Measurements from ENCODE around the gene KRT4. TPM values are rescaled to one million over a fixed set of nuclear protein-coding genes. Genes with fewer than 3 reads are reported as not detected.

The KRT4 gene
- not detected in 2 replicates for total RNA-seq

GRCh38 chr12:52813885-52814709 is at the start of gene KRT4:
Gene KRT4 (minus strand): TSS chr12:52814116. CDS start chr12:52814058, 58 bp downstream.

GRCh38 chr12:52848661-52849255 is 34.8 kb upstream of the KRT4 start, which contains the start of gene KRT78:
Gene KRT78 (minus strand): TSS chr12:52848994. CDS start chr12:52848930, 64 bp downstream.

GRCh38 chr12:52833922-52834726 is 20.2 kb upstream of the KRT4 start, which contains the start of gene KRT79:
Gene KRT79 (minus strand): TSS chr12:52834311. CDS start chr12:52834260, 51 bp downstream.

GRCh38 chr12:52795694-52796428 is 18.1 kb downstream of the KRT4 start, which contains the start of gene KRT3:
Gene KRT3 (minus strand): TSS chr12:52796117. CDS start chr12:52796042, 75 bp downstream.

GRCh38 chr12:52776913-52777395 is 37.0 kb downstream of the KRT4 start, which contains the start of gene KRT76:
Gene KRT76 (minus strand): TSS chr12:52777345. CDS start chr12:52777291, 54 bp downstream.

Other genes starting within 250 kb of the KRT4 start
- not detected in 2 replicates for gene KRT74, start 240.3 kb downstream of the KRT4 start, total RNA-seq
- not detected in 2 replicates for gene KRT72, start 212.7 kb downstream of the KRT4 start, total RNA-seq
- gene KRT73, start 195.6 kb downstream of the KRT4 start, total RNA-seq: not detected in 2 replicates
- gene KRT2, start 161.9 kb downstream of the KRT4 start, total RNA-seq: not detected in 2 replicates
- gene KRT1, start 133.7 kb downstream of the KRT4 start, total RNA-seq: not detected in 2 replicates
- gene KRT77, start 110.6 kb downstream of the KRT4 start, total RNA-seq: not detected in 2 replicates
- not detected in 2 replicates for gene KRT76, start 36.8 kb downstream of the KRT4 start, total RNA-seq
- not detected in 2 replicates for gene KRT3, start 18.0 kb downstream of the KRT4 start, total RNA-seq
- gene KRT79, start 20.2 kb upstream of the KRT4 start, total RNA-seq: not detected in 2 replicates
- not detected in 2 replicates for gene KRT78, start 34.9 kb upstream of the KRT4 start, total RNA-seq
- gene KRT8, start 91.0 kb upstream of the KRT4 start, total RNA-seq: 13.9 and 14.4 TPM in 2 replicates
- gene KRT18, start 135.0 kb upstream of the KRT4 start, total RNA-seq: 253 and 287 TPM in 2 replicates
- 273 and 317 TPM in 2 replicates for gene EIF4B, start 192.3 kb upstream of the KRT4 start, total RNA-seq
- 34.9 and 41.3 TPM in 2 replicates for gene TNS2, start 235.9 kb upstream of the KRT4 start, total RNA-seq